GM23338 (cell line): ENCODE results near the gene CYBC1.

Experiments
- CREB1 ChIP-seq: fragments of 250-450 bp; sonication (Bioruptor Pico); IDR thresholded peaks from 2 replicates; pipeline ENCODE4 v1.5.0; 2020; ENCODE audit warnings: low read depth, mild to moderate bottlenecking, moderate library complexity
- CTCF ChIP-seq, 2 experiments: fragments of 200-600 bp in 1 of 2; sonication (generic) in 1 of 2; conservative IDR thresholded peaks; 2 replicates each; pipeline versions ENCODE4 v1.5.1 to v1.6.1; 2016 to 2017; ENCODE audit warnings: antibody characterized with exemption in 2 of 2, low read depth in 2 of 2, mild to moderate bottlenecking in 2 of 2, moderate library complexity in 1 of 2
- ETS1 ChIP-seq: IDR thresholded peaks from 2 replicates; pipeline ENCODE4 v1.6.1; 2016; ENCODE audit warnings: antibody characterized with exemption
- EZH2 ChIP-seq: fragments of 200-600 bp; sonication (generic); IDR thresholded peaks from one replicate; pipeline ENCODE4 v1.8.0; 2017; ENCODE audit warnings: antibody characterized with exemption, mild to moderate bottlenecking, low read depth; ENCODE audit not compliant: unreplicated experiment
- EZH2phosphoT487 ChIP-seq: fragments of 200-600 bp; sonication (generic); IDR thresholded peaks from one replicate; pipeline ENCODE4 v1.8.1; 2018; ENCODE audit warnings: antibody characterized with exemption; ENCODE audit not compliant: unreplicated experiment
- JUNB ChIP-seq: IDR thresholded peaks from one replicate; pipeline ENCODE4 v1.6.1; 2016; ENCODE audit warnings: antibody characterized with exemption; ENCODE audit not compliant: unreplicated experiment
- NANOG ChIP-seq: IDR thresholded peaks from 2 replicates; pipeline ENCODE4 v1.6.1; 2016; ENCODE audit warnings: antibody characterized with exemption, borderline replicate concordance
- POLR2AphosphoS5 ChIP-seq: IDR thresholded peaks from 2 replicates; pipeline ENCODE4 v1.6.1; 2016; ENCODE audit warnings: antibody characterized with exemption, low read depth
- REST ChIP-seq: IDR thresholded peaks from one replicate; pipeline ENCODE4 v1.6.1; 2018; ENCODE audit warnings: antibody characterized with exemption; ENCODE audit not compliant: unreplicated experiment
- STAT1 ChIP-seq: IDR thresholded peaks from one replicate; pipeline ENCODE4 v1.6.1; 2016; ENCODE audit warnings: antibody characterized with exemption; ENCODE audit not compliant: unreplicated experiment
- ZNF114 ChIP-seq: fragments of 250-450 bp; sonication (Bioruptor Pico); IDR thresholded peaks from 2 replicates; pipeline ENCODE4 v1.5.0; 2020; ENCODE audit warnings: mild to moderate bottlenecking, moderate library complexity
- ZNF331 ChIP-seq: fragments of 250-450 bp; sonication (Bioruptor Pico); IDR thresholded peaks from 2 replicates; pipeline ENCODE4 v1.5.0; 2020; ENCODE audit warnings: low read depth, mild to moderate bottlenecking, moderate library complexity
- ZNF462 ChIP-seq: fragments of 250-450 bp; sonication (Bioruptor Pico); IDR thresholded peaks from 2 replicates; pipeline ENCODE4 v1.5.0; 2020; ENCODE audit warnings: mild to moderate bottlenecking, moderate library complexity

- TF ChIP-seq REST (no peak), NANOG (no peak), ZNF114 (no peak), CTCF (conservative IDR thresholded peaks at IDR 0.05; ENCODE audit: low read depth in 2 of 2) (no peak), EZH2 (no peak), POLR2AphosphoS5 (no peak), CREB1 (CRISPR knock-in tag) (no peak), EZH2phosphoT487 (no peak), ZNF331 (CRISPR knock-in tag) (no peak), JUNB (no peak), ZNF462 (no peak), STAT1 (no peak), ETS1 (no peak)
Measured at GRCh38 chr17:82433560-82434215, 16.9 kb downstream of the CYBC1 start.
